ENCODE measurements around the gene ART5. TPM values are rescaled to one million over a fixed set of nuclear protein-coding genes. Genes with fewer than 3 reads are reported as not detected.

Gene ART5
- total and polyA plus RNA-seq, 2 donors from 2014 or later = 2.8 TPM; not detected in 1

DNA sequence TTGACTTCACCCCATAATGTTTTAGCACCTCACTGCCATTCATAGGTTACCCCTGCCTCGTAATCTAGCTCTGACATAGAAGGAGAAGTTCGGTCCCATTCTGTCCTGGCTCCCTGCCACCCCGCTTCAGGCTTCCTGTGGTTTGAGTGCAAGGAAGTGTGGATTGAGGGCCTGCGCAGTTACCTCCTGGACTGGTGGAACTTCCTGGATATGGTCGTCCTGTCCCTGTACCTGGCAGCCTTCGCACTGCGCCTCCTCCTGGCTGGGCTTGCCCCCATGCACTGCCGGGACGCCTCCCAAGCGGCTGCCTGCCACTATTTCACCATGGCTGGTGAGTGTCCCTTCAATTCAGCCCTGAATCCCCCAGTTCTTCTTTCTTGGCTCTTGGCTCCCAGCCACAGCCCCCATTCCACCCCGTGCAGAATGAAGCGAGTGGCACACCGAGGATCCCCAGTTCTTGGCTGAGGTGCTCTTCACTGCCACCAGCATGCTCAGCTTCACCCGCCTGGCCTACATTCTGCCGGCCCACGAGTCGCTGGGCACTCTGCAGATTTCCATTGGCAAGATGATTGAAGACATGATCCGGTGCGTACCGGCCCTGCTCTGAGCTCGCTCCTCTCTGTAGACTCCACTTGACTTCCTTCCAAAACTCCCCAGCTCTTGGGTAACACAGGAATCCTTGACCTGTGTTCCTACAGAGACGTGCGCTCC, 15.4 kb downstream of the ART5 start:
- Histone ChIP-seq H3K36me3 (ENCODE audit: control insufficient read depth in 2 of 3, insufficient read depth in 3 of 3, low read length in 3 of 3) (no peaks in the 10 kb centered on the region), H3K27me3 (ENCODE audit: control insufficient read depth, insufficient read depth, low read length) (no peaks in the 10 kb centered on the region), H3K4me1 (ENCODE audit: control insufficient read depth in 2 of 3, insufficient read depth in 2 of 3, low read depth in 1 of 3, low read length in 3 of 3) (peaks cover 0 to 2% (median 0%) of the 10 kb centered on the region in 3 donors), H3K9ac (ENCODE audit: low read length in 3 of 3) (no peak overlapping the region), H3K27ac (ENCODE audit: low read depth in 2 of 2, low read length in 2 of 2) (peak overlapping the region in 1 of 2 donors; percentile 23), H3K4me3 (ENCODE audit: low read length in 3 of 3) (no peak overlapping the region), H3K9me3 (ENCODE audit: control insufficient read depth in 2 of 3, insufficient read depth in 1 of 3, low read length in 3 of 3) (no peaks in the 10 kb centered on the region)
- DNase-seq = no peak
- intact Hi-C loops (cut with DNase I) = no loop called here
- TF ChIP-seq, protein P1, sequence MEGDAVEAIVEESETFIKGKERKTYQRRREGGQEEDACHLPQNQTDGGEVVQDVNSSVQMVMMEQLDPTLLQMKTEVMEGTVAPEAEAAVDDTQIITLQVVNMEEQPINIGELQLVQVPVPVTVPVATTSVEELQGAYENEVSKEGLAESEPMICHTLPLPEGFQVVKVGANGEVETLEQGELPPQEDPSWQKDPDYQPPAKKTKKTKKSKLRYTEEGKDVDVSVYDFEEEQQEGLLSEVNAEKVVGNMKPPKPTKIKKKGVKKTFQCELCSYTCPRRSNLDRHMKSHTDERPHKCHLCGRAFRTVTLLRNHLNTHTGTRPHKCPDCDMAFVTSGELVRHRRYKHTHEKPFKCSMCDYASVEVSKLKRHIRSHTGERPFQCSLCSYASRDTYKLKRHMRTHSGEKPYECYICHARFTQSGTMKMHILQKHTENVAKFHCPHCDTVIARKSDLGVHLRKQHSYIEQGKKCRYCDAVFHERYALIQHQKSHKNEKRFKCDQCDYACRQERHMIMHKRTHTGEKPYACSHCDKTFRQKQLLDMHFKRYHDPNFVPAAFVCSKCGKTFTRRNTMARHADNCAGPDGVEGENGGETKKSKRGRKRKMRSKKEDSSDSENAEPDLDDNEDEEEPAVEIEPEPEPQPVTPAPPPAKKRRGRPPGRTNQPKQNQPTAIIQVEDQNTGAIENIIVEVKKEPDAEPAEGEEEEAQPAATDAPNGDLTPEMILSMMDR (IDR thresholded peaks at IDR 0.05; ENCODE audit: borderline replicate concordance, extremely low read depth, insufficient read depth) = no peak
- no peak for FAIRE-seq

DNA sequence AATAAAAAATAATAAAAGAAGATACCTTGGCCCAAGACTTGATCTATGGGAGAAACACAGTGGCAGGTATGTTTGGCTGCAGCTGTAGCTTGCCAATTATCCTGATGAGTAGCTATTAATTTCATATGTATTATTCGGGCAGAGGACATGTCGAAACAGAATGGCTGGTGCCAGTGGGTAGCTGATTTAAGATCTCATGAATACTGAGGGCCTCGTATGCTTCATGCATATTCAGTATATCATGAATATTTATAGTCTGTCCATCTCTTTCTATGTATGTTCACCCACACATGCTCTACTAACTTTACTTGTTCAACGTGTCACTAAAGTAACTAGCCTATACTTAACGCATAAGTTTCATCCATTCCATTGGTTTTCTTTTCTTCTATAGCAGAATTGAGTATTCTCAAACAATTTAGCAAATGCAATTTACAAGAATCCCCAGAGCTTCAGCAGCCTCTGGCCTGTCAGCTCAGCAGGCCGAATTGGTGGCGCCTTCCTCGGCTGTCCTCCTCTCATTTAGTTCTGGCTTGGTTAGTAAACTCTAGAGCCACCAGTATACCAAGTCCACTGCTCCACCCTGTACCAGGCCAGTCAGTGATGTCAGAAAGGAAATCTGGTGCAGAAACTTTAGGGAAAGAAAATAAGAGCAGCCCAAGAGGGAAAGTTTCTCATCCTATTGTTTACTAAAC, 17.9 kb downstream of the ART5 start:
- no peak overlapping the region for H3K4me3 ChIP-seq (ENCODE audit: low read length in 3 of 3)
- FAIRE-seq = no peak
- H3K27ac ChIP-seq (ENCODE audit: low read depth in 2 of 2, low read length in 2 of 2) = no peak overlapping the region
- no peaks in the 10 kb centered on the region for H3K27me3 ChIP-seq (ENCODE audit: control insufficient read depth, insufficient read depth, low read length)
- intact Hi-C loops (cut with DNase I) = no loop called here
- DNase-seq = no peak
- no peaks in the 10 kb centered on the region for H3K36me3 ChIP-seq (ENCODE audit: control insufficient read depth in 2 of 3, insufficient read depth in 3 of 3, low read length in 3 of 3)
- H3K9me3 ChIP-seq (ENCODE audit: control insufficient read depth in 2 of 3, insufficient read depth in 1 of 3, low read length in 3 of 3) = no peaks in the 10 kb centered on the region
- no peak overlapping the region for H3K9ac ChIP-seq (ENCODE audit: low read length in 3 of 3)
- H3K4me1 ChIP-seq (ENCODE audit: control insufficient read depth in 2 of 3, insufficient read depth in 2 of 3, low read depth in 1 of 3, low read length in 3 of 3) = peaks cover 0 to 2% (median 0%) of the 10 kb centered on the region in 3 donors
- TF ChIP-seq, protein P1 (IDR thresholded peaks at IDR 0.05; ENCODE audit: borderline replicate concordance, extremely low read depth, insufficient read depth) = no peak

DNA sequence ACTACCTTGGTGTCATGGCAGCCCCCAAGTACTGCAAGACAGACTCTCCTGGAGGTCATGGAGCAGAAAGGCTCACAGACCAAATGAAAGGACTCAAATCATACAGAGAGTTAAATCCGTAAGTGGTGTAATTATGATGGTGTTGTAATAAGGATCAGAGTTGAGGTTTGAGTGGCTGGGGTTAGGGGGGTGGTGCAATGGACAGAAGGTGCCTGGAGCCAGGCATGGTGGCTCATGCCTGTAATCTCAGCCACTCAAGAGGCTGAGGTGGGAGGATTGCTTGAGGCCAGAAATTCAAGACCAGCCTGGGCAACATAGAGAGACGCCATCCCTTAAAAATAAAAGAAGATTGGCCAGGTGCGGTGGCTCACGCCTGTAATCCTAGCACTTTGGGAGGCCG, 18.7 kb downstream of the ART5 start:
- H3K36me3 ChIP-seq (ENCODE audit: control insufficient read depth in 2 of 3, insufficient read depth in 3 of 3, low read length in 3 of 3) = no peaks in the 10 kb centered on the region
- H3K4me3 ChIP-seq (ENCODE audit: low read length in 3 of 3) = no peak overlapping the region
- no peaks in the 10 kb centered on the region for H3K27me3 ChIP-seq (ENCODE audit: control insufficient read depth, insufficient read depth, low read length)
- DNase-seq (no peak), FAIRE-seq (no peak)
- TF ChIP-seq, protein P1 (IDR thresholded peaks at IDR 0.05; ENCODE audit: borderline replicate concordance, extremely low read depth, insufficient read depth) = no peak
- H3K4me1 ChIP-seq (ENCODE audit: control insufficient read depth in 2 of 3, insufficient read depth in 2 of 3, low read depth in 1 of 3, low read length in 3 of 3) = peaks cover 0 to 2% (median 0%) of the 10 kb centered on the region in 3 donors
- H3K9me3 ChIP-seq (ENCODE audit: control insufficient read depth in 2 of 3, insufficient read depth in 1 of 3, low read length in 3 of 3) = no peaks in the 10 kb centered on the region
- H3K27ac ChIP-seq (ENCODE audit: low read depth in 2 of 2, low read length in 2 of 2) = no peak overlapping the region
- intact Hi-C loops (cut with DNase I) = no loop called here
- no peak overlapping the region for H3K9ac ChIP-seq (ENCODE audit: low read length in 3 of 3)

Measured in kidney (tissue), 14 donors.